SKM-1 treated with dmso at 0.1 percent for 144 hours (cell line): Measurements from ENCODE around the gene TMEM266.

Source experiments
- DNase-seq: peaks from one replicate; lab custom pipeline; 2025; ENCODE audit not compliant: unreplicated experiment; lab: John Stamatoyannopoulos, UW

The TMEM266 gene

DNA sequence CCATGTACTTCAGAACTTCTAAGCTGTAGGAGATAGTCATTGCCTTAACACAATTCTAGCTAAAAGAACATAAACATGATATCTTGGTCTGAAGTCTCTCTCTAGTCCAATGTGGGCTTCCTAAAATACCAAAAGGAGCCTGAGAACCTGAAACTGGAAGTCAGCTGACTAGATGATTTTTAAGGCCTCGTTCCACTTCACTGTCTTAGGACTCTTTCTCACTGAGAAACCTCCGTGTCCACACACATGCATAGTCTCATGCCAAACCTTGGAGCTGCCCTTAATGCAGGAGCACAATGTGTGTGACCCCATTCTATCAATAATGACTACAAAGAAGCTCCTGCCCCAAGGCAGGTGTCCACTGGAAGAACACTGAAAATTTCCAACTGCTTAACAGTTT lies 163.7 kb downstream of the TMEM266 start:
- no peak for DNase-seq

DNA sequence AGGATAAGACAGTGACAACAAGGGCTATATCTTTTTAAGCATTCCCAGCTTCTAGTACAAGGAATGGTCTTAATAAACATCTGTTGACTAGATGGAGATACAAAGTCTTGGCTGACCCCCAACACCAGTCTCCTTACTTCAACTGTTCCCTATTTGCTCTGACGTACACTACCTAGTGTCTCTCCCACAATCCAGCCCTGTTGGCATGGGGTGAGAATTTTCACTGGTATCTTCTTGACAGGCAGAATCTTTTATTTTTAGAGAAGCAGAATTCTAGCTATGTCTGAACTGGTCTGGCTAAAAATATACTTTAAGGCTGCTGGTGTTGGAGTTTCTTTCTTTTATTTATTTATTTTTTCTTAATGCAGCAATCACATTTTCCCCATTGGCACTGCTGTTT lies 169.5 kb downstream of the TMEM266 start:
- no peak for DNase-seq

DNA sequence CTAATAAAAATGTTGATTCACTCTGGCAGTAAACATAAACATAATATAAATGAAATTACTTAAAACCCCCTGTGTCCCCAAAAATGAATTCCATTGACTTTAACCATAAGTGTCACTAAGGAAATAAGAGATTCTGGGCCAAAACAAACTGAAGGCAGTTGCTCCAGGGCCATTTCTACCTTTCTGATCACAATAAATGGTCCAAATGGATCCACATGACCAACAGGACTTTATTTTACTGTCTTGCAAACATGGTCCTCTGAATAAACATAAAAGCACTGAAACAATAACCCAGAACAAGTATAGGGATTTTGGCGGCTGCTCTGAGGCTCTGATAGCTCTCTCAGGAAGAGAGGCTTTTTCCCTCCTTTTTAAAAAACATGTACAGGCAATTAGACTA lies 174.1 kb downstream of the TMEM266 start:
- DNase-seq: no peak

DNA sequence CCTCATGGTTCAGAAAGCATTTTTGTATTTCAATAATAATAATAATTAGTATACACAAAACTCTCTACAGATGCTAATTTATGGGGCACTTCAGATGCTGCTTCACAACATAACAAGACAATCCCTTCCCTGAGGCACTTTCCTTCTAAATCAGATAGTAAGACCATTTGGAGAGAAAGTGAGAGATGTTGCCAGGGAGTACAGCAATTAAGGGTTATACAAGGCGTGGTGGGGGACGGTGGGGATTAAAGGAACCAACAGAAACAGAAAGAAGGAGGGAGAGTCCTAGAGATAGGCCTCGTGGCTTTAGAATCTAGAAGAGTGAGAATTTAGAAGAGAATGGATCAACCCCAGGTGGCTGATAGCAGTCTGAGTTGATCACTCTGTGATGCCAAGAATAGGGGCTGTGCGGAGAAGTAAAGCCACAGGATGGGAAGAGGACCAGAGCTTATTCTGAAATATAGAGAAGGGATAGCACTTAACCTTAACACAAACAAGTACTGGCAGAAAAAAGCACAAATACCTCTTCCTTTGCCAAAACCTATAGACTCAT lies 174.6 kb downstream of the TMEM266 start:
- DNase-seq: no peak

DNA sequence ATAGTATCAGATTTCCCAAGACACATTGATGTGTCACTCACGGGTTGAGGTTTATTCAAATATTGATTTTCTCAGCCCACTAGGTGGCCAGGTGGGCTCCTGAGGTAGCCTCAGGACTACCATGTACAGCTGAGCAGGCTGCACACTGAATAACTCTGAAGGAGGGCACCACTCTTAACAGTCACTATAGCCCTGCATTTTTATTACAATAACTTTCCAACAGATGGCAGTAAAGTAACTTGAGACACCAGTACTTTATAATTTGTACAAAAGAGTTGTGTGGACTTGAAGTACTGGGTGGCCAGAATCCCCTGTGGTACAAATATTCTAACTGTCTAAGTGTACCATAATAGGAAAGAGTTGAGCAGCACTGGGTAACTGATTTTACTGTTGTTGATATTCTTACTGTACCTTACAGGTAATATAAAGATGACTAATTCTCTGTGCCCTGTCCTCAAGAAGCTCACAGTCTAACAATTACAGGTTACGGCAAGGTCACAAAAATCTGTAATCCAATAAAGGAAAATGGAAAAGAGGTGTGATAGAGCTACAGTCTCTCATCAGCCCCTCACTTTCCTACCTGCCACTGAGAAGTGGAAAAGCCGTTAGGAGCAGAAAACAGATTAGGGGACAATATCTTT lies 175.5 kb downstream of the TMEM266 start:
- DNase-seq: peak; percentile 6

DNA sequence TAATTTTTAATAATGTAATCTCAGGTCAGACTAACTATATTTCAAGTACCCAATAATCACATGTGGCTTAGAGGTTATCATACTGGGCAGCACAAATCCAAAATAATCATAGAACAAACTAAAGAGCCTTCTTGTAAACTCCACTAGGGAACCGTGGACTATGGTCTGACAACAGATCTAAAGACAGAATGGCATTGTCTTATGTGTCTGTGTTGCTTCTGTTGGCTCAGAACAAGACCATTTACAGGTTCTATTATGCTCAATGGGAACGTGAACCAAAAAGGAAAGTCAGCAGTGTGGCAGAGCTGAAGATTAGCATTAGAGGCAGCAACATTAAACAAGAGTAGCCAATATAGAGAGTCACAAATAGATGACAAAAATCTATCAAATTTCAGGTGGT lies 176.6 kb downstream of the TMEM266 start:
- no peak for DNase-seq

DNA sequence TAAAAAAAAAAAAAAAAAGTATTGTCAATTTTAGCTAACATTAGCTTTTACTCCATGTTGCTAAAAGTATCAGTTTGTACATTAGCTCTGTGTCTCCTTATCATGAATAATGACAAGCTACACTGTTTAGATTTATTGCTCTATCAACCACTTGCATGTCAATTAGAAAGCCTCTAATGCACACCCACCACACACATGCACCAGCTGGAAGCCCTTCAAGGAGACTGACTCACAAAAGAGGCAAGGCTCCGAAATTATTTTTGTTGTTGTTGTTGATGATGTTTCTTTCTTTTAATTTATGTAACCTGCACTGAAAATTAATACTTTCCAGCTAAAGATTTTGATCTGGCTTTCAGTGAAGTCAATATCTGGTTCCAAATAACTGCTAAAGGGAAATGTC lies 180.0 kb downstream of the TMEM266 start:
- DNase-seq: no peak

DNA sequence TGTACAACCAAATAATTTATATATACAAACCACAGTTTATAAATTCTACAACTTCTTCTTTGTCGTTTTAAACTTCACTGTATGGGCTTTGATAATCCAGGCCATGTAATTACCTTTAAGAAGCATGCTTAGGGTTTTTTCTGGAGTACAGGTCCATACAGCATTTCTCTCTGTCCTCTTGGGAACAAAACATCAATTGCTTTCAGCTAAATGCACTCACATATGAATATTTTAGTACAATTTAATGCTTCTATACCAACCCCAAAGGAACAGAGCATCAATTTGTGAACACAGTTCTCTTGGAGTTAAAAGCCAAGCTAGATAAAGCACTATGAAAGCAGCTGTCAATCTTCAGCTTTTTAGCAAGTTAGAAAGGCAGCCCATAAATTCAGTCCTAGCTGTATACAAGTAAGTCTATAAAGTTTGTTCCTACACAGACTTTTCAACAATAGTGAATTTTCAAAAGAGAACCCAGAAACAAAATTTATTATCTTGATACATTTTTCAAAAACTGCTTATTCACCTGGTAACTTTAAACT lies 185.4 kb downstream of the TMEM266 start:
- DNase-seq: no peak

DNA sequence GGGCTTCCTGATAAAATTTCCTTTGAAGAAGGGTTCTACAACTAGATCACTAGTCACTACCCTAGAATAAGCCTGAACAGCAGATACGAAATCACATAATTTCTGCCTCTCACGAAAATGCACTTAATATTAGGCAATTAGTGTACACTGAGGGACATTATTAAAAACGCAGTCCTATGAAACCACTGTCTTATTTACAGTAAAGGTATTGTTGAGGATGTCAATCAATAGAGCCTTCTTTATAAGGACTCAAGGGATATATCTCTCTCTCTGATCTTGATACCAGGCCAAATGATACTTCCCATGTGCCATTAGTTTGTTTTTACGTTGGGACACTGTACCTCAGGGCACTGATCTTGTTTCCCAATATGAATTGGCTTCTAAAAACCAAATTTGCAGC lies 191.9 kb downstream of the TMEM266 start:
- DNase-seq: no peak

DNA sequence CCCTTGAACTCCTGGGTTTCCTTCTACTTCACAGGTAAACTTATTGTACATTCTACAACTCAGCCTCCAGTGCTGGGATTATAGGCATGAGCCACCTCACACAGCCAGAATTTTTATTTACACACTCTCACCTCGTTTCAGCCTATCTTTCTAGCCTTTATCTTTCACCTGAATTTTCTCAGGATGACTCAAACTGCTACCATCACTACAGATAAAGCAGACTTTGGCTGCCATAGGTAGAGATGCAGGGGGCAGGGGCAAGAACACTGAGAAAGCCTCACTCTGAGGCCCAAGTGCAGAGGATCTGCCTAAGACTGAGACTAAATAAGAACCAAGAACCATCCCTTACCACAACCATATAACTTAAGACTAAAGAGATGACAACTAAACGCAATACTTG lies 192.5 kb downstream of the TMEM266 start:
- no peak for DNase-seq

DNA sequence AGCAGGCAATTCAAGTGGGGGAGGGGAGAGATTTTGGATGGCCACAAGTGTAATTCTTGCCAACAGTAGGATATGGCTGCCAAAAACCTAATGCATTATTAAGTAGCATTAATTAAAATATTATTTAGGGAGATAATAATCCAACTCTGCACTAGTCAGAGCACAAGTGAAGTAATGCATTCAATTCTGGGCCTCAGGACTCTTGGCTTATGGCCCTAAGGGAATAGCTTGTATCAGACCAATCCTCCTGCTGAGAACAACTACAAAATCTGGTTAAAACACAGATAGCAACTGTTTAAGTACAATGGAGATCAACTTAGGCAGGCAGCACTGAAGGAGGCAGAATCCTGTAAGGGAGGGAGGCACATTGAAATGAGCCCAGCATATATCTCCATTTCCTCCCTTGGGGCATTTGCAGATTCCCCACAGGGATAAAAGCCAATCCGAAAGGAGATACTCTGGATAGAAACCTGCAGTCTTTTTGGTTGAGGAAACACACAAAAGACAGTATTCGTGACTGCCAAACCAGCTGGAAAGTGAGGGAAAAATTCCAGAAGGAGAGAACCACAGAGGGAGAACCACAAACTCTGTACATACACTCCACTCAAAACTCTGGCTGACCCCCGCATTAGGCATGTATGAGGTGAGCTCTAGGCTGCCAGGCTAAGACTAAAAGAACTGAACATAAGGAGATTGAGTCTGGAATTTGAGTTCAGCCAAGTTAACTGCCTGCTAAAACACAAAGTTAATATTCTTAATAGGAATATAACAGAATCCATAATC lies 194.1 kb downstream of the TMEM266 start:
- DNase-seq: no peak
